ENCODE measurements around the gene CCDC141. TPM values are rescaled to one million over a fixed set of nuclear protein-coding genes. Genes with fewer than 3 reads are reported as not detected.

CCDC141 gene
- total and polyA plus RNA-seq, 8 donors, result 0.66 to 11.3 (median 5.4) TPM

DNA sequence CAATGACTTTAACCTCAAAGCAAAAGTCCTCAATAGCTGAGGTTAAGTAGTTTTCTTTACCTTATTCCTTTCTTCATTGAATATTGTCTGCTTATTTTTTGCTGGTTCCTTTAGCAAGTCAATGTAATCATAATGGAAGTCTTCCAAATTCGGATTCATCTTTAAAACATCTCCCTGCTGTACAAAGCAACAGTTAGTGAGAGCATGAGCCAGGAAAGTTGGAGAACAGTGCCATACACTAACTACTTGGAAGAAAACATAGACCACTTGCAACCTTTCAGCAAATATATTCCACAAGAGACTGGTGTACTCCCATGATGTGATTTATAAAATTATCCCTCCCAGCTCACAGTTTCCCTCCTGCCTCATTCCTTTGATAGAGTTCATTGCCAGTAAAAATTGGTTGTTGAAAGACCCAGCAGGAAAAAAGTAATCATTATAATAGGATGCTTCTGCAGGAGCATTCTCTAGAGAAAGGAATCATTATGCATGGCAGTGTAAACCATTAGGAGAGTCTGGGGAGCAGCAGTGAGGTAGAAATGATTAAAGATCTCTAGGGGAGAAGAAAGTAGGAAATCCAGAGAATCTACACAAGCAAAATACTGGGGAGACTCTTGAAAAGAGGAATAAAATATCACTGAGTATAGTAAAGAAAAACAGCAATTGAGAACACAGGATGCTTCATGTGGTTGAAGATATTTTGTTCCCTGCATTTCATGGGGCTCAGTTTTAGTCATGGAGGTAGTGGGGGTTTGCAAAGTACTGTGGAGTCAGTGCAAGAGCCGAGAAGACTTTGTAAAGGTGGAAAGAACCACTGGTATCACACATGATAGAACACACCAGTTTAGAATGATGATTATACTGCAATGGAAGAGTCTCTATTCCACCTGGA, 204.1 kb downstream of the CCDC141 start:
- no peak overlapping the region for H3K4me3 ChIP-seq
- TF ChIP-seq, protein P1, sequence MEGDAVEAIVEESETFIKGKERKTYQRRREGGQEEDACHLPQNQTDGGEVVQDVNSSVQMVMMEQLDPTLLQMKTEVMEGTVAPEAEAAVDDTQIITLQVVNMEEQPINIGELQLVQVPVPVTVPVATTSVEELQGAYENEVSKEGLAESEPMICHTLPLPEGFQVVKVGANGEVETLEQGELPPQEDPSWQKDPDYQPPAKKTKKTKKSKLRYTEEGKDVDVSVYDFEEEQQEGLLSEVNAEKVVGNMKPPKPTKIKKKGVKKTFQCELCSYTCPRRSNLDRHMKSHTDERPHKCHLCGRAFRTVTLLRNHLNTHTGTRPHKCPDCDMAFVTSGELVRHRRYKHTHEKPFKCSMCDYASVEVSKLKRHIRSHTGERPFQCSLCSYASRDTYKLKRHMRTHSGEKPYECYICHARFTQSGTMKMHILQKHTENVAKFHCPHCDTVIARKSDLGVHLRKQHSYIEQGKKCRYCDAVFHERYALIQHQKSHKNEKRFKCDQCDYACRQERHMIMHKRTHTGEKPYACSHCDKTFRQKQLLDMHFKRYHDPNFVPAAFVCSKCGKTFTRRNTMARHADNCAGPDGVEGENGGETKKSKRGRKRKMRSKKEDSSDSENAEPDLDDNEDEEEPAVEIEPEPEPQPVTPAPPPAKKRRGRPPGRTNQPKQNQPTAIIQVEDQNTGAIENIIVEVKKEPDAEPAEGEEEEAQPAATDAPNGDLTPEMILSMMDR (IDR thresholded peaks at IDR 0.05), result no peak
- peaks cover 0 to 10% (median 0%) of the 10 kb centered on the region in 3 donors for H3K36me3 ChIP-seq
- no peaks in the 10 kb centered on the region for H3K27me3 ChIP-seq
- ATAC-seq (no peak), DNase-seq (no peak), FAIRE-seq (no peak)
- H3K9me3 ChIP-seq, result no peaks in the 10 kb centered on the region
- WGBS, 2 donors, result 69 to 73% methylated on average over 2 of the region's 2 CpGs
- intact Hi-C loops (cut with DNase I), result no loop called here
- no peak overlapping the region for H3K27ac ChIP-seq
- no peaks in the 10 kb centered on the region for H3K4me1 ChIP-seq

DNA sequence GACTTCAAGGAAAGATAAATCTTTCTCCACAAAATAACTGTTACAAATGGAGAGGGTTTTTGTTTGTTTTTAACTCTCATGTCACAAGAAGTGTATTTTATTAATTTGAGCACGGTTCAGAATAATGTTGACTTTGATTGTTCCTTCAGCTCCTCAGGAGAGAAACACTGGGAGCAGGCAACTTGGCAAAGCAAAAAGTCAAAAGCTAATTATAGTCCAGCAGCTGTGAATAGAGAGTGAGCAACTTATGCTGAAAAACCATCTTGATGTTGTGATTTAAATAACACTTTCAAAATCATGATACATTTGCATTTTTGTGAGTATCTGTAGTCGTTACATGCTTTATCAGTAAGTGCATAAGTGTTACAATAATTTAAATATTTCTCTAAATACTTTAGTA, 205.2 kb downstream of the CCDC141 start:
- Histone ChIP-seq H3K27me3 (no peaks in the 10 kb centered on the region), H3K9me3 (no peaks in the 10 kb centered on the region), H3K4me3 (no peak overlapping the region), H3K4me1 (no peaks in the 10 kb centered on the region), H3K36me3 (peaks cover 0 to 10% (median 0%) of the 10 kb centered on the region in 3 donors), H3K27ac (no peak overlapping the region)
- intact Hi-C loops (cut with DNase I), result no loop called here
- no peak for ATAC-seq
- no peak for DNase-seq
- TF ChIP-seq, protein P1 (IDR thresholded peaks at IDR 0.05), result no peak
- FAIRE-seq, result no peak
- 74 to 76% methylated on average over 2 of the region's 2 CpGs for WGBS, 2 donors

DNA sequence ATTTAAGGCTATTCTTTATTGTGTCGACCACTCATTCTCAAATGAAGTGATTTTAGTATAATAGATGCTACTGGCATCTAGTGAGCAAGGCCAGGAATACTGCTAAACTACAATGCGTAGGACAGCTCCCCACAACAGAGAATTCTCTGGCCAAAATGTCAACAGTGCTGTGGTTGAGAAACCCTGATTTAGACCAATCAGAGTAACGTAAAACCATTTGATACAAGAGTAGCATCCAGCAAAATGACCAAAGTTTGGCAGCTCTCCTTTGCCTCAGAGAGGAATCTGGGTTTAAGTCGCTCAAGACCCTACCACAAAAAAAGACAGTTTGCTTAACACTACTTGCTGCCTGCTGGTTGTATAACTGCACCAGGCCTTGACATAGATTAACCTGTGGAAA, 205.7 kb downstream of the CCDC141 start:
- Histone ChIP-seq H3K4me3 (no peak overlapping the region), H3K27me3 (no peaks in the 10 kb centered on the region), H3K36me3 (peaks cover 0 to 10% (median 0%) of the 10 kb centered on the region in 3 donors), H3K4me1 (no peaks in the 10 kb centered on the region), H3K27ac (no peak overlapping the region), H3K9me3 (no peaks in the 10 kb centered on the region)
- FAIRE-seq, result no peak
- intact Hi-C loops (cut with DNase I), result no loop called here
- TF ChIP-seq, protein P1 (IDR thresholded peaks at IDR 0.05), result no peak
- no peak for ATAC-seq
- WGBS, 2 donors, result 92 to 94% methylated on average over 4 of the region's 4 CpGs
- DNase-seq, result no peak

DNA sequence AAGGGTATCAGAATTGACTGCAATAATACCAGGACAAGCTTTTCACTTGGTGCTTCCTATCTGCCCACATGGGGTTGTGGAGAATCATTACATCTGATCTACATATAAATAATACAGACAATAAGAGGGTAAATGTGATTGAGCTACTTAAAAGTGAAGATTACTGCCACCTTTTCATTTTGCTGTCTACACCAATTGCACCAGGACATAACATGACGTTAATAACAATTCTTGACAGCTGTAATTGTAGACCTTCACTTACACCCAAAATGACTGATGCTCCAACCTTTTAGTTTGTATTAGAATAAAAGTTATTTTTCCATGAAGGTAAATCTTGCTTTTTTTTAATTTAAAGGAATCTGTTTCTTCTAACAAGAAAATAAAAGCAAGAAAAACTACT, 206.2 kb downstream of the CCDC141 start:
- DNase-seq, result no peak
- H3K4me3 ChIP-seq, result no peak overlapping the region
- peaks cover 0 to 10% (median 0%) of the 10 kb centered on the region in 3 donors for H3K36me3 ChIP-seq
- FAIRE-seq, result no peak
- no peak for ATAC-seq
- H3K27ac ChIP-seq, result no peak overlapping the region
- TF ChIP-seq, protein P1 (IDR thresholded peaks at IDR 0.05), result no peak
- intact Hi-C loops (cut with DNase I), result no loop called here
- 87 to 89% methylated on average over 1 of the region's 1 CpG for WGBS, 2 donors
- H3K27me3 ChIP-seq, result no peaks in the 10 kb centered on the region
- H3K9me3 ChIP-seq, result no peaks in the 10 kb centered on the region
- no peaks in the 10 kb centered on the region for H3K4me1 ChIP-seq

DNA sequence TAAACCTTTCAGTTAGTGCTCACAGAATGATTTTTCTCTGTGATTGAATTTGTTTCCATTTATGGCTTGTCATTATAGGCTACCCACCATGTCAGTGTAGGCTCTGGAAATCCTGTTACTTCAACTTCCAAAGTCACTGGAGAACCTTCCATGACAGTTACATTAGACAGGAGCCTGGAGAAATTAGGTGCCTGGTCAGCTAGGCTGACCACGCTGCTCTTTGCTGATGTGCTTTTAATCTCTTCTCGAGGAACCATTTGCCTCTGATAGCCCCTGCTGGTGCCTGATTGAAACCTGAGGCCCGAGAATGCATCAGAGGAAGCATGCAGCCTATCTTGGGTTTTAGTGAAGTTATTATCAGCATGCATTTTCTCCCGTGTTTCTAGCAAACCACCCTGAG, 213.1 kb downstream of the CCDC141 start:
- TF ChIP-seq, protein P1 (IDR thresholded peaks at IDR 0.05), result no peak
- H3K36me3 ChIP-seq, result peaks cover 0 to 8% (median 0%) of the 10 kb centered on the region in 3 donors
- FAIRE-seq (no peak), ATAC-seq (no peak), DNase-seq (no peak)
- 67 to 69% methylated on average over 4 of the region's 4 CpGs for WGBS, 2 donors
- no peak overlapping the region for H3K27ac ChIP-seq
- no peaks in the 10 kb centered on the region for H3K9me3 ChIP-seq
- H3K27me3 ChIP-seq, result no peaks in the 10 kb centered on the region
- intact Hi-C loops (cut with DNase I), result no loop called here
- H3K4me1 ChIP-seq, result no peaks in the 10 kb centered on the region
- H3K4me3 ChIP-seq, result no peak overlapping the region
